Astrocyte of the hippocampus (primary cell): ENCODE results near the gene SNAP23.

ENCODE experiments used
- DNase-seq: peaks from one replicate; pipeline ENCODE4 v3.0.0; 2011; ENCODE audit warnings: low read depth, low spot score

The SNAP23 gene

GRCh38 chr15:42558739-42559138 lies 63.3 kb downstream of the SNAP23 start:
- DNase-seq, result no peak

GRCh38 chr15:42575188-42576039 lies 80.0 kb downstream of the SNAP23 start, which contains the start of gene STARD9:
TSS of gene STARD9 (plus strand) at chr15:42575606. CDS start at chr15:42575716, 110 bp downstream.
- DNase-seq, result peak; percentile 100

- DNase-seq, result no peak
Measured at GRCh38 chr15:42576040-42576594, 80.7 kb downstream of the SNAP23 start.

GRCh38 chr15:42576776-42577175 lies 81.3 kb downstream of the SNAP23 start:
- no peak for DNase-seq

- DNase-seq, result peak; percentile 65
Measured at GRCh38 chr15:42577514-42578031, 82.1 kb downstream of the SNAP23 start.

- no peak for DNase-seq
Measured at GRCh38 chr15:42578984-42579537, 83.6 kb downstream of the SNAP23 start.

GRCh38 chr15:42581272-42581730 lies 85.9 kb downstream of the SNAP23 start:
- peak; percentile 91 for DNase-seq
